SW 1271 (cell line): ENCODE data around the gene SRSF3.
"Not testable (repeated sequence)": the region's sequence is repeated elsewhere in the genome, so short reads cannot be mapped to it uniquely, and the experiment has no call there.

Experiments used
- DNase-seq, 2 experiments: peaks; one replicate each; lab custom pipeline; 2025; lab: John Stamatoyannopoulos, UW

Gene SRSF3

DNA sequence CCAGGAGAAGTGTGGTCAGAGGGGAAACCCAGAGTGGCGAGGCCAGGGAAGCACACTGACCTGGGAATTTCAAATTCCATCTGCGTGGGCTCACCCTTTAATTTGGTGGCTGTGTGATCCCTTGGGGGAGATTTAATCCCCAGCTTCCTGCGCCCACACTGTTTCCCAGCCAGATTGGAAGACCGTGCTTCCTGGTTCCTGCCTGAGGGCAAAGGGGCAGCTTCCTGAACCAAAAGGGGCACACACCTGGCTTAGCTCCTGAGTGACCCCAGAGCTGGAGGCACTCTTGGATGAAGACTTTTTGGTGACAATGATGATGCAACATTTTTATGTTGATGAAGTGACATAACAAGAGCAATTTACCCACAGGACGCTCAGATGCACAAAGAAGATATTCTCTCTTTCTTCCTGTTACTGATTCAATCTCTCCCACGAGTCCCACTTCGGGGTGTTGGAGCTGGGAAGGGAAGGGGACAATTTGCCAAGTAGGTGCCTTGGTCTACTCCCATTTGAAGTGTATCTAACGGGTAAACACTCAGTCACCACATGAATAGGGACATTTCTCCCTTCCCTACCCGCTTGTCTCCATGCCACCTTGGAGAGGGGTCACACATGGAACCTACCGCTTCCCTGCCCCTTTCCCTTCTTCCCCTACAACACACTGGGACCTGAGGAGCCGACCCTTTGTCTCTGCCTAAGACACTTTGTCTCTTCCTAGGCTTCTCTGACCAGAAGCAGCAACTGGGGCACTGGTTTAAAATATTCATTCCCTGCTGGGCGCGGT is 55.7 kb downstream of the SRSF3 start:
- no peak for DNase-seq

DNA sequence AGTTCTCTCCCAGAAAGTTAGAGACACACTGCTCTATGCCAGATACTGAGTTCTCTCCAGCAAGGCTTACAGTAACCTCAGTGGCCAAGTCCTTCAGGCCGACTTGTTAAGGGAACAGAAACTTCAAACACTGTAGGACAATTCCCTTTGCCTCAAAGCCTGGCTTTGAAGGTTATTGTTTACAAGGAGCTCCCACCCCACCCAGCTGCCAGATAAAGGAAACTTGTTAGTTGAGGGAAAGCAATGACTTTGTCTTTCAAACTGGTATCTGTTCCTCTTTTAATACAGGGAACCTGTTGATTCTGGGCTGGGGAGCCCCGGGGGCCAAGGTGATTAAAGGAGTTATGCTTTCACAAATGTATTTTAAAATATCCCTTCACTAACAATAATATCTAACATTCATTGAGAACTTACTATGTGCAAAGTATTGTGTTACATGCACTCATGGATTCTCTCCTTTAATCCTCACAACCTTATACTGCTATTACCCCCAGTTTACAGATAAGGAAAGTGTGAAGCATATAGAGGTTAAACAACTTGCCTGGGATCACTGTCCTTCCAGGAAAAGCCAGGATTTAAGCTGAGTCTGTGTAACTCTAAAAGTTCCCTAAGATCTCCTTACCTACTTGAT is 56.8 kb downstream of the SRSF3 start:
- no peak for DNase-seq

DNA sequence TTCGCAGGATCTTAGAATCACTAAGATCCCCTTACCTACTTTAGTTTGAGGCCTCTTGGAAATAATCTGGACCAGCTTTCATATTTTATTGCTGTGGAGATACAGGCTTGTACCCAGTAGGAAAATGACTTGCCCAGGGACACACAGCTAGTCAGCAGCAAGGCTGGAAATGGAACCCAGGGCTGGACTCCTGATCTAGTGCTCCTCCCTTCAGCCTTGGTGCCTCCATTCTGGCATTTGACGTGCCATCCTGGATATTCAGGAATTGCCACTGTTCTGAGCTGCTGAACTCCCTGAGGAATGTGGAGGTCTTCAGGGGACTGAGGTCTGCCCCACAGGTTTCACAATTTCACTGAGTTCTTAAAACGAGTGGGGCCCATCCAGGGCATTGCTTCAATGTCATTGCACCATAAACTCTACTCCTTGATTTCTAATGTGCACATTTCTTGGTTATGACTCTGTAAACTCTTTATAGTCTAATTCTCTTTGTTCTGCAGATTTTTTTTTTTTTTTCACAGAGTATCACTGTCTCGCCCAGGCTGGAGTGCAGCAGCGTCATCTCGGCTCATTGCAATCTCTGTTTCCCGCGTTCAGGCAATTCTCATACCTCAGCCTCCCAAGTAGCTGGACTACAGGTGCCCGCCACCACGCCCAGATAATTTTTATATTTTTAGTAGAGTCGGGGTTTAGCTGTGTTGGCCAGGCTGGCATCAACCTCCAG is 57.7 kb downstream of the SRSF3 start:
- no peak for DNase-seq

DNA sequence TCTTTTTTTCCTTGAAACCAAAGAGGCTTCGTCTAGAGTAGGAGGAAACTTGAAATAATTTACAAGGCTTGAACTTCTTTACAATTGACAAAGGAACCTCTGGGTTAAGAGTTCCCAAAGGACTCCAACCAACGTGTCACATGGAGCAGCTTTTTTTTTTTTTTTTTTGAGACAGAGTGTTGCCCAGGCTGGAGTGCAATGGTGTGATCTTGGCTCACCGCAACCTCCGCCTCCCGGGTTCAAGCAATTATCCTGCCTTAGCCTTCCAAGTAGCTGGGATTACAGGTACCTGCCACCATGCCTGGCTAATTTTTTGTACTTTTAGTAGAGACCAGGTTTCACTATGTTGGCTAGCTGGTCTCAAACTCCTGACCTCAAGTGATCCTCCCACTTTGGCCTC is 60.3 kb downstream of the SRSF3 start:
- DNase-seq: not testable (repeated sequence)
